Endothelial cell of umbilical vein (primary cell): Measurements from ENCODE around the gene GLDN. TPM values are rescaled to one million over a fixed set of nuclear protein-coding genes. Genes with fewer than 3 reads are reported as not detected.

Experiments used
- BruUV-seq: library from RNA; stranded (reverse); fragments of 400-500 nt; replicated peaks from 2 replicates; lab custom pipeline; 2021; lab: Mats Ljungman, UMichigan
- CTCF ChIA-PET: fragments of 300-600, 350-600 bp; sonication (Branson Sonifier 250); formaldehyde crosslinking; loops from one replicate; lab custom pipeline; 2021; ENCODE audit warnings: antibody characterized with exemption, inconsistent platforms; lab: Charles Lee
- POLR2A ChIA-PET: fragments of 300-600, 350-600 bp; sonication (Branson Sonifier 250); formaldehyde crosslinking; loops from one replicate; lab custom pipeline; 2021; ENCODE audit warnings: antibody characterized with exemption, inconsistent platforms; lab: Charles Lee
- DNase-seq: peaks from one replicate; pipeline ENCODE4 v3.0.0-alpha.2; 2011; ENCODE audit warnings: low read depth, low spot score
- FAIRE-seq: peaks from 2 replicates; lab custom pipeline; 2011; peaks lifted over from hg19 to GRCh38; lab: Jason Lieb, UNC
- H2AFZ ChIP-seq: 2 replicates; pipeline ENCODE4 v1.6.0; 2012; ENCODE audit warnings: low read depth, low read length, control low read depth, inconsistent platforms
- H3K27ac ChIP-seq: 2 replicates; pipeline ENCODE4 v1.5.1; 2011; ENCODE audit warnings: low read depth, mild to moderate bottlenecking, control low read depth, low read length, moderate library complexity; ENCODE audit not compliant: insufficient read depth
- H3K27me3 ChIP-seq, 2 experiments: 2 replicates each; pipeline versions ENCODE4 v1.6.0 to v1.6.1; 2011; ENCODE audit warnings: low read length in 2 of 2, mixed read lengths in 1 of 2; ENCODE audit not compliant: control insufficient read depth in 2 of 2, insufficient read depth in 2 of 2
- H3K36me3 ChIP-seq, 2 experiments: 2 replicates in 1 of 2; 3 replicates in 1 of 2; pipeline ENCODE4 v1.5.1; 2011; ENCODE audit warnings: low read length in 2 of 2, mild to moderate bottlenecking in 1 of 2, moderate library complexity in 1 of 2; ENCODE audit not compliant: control insufficient read depth in 2 of 2, insufficient read depth in 2 of 2; ENCODE audit errors: extremely low read depth in 1 of 2
- H3K4me1 ChIP-seq: 3 replicates; pipeline ENCODE4 v1.5.1; 2011; ENCODE audit warnings: mild to moderate bottlenecking, low read length; ENCODE audit not compliant: control insufficient read depth, insufficient read depth; ENCODE audit errors: extremely low read depth
- H3K4me2 ChIP-seq: 2 replicates; pipeline ENCODE4 v1.6.1; 2011; ENCODE audit warnings: low read length, control low read depth, mixed read lengths; ENCODE audit not compliant: insufficient read depth
- H3K4me3 ChIP-seq, 3 experiments: fragments of 200-600 bp in 1 of 3; sonication (generic), shearing (Covaris generic) in 1 of 3; replicated peaks in 1 of 3; 2 replicates each; pipeline ENCODE4 v1.5.1; 2011 to 2016; ENCODE audit warnings: control low read depth in 3 of 3, low read length in 3 of 3, mild to moderate bottlenecking in 2 of 3, inconsistent platforms in 1 of 3, low read depth in 1 of 3, moderate library complexity in 1 of 3; ENCODE audit not compliant: insufficient read depth in 1 of 3
- H3K79me2 ChIP-seq: 2 replicates; pipeline ENCODE4 v1.6.0; 2012; ENCODE audit warnings: low read length, inconsistent platforms; ENCODE audit not compliant: control insufficient read depth, insufficient read depth
- H3K9ac ChIP-seq: replicated peaks from 2 replicates; pipeline ENCODE3; 2011; ENCODE audit warnings: low read length, control low read depth; ENCODE audit not compliant: insufficient read depth; ENCODE audit errors: extremely low read depth
- H3K9me1 ChIP-seq: replicated peaks from 3 replicates; pipeline ENCODE4 v1.6.0; 2011; ENCODE audit warnings: mild to moderate bottlenecking, low read length; ENCODE audit not compliant: control insufficient read depth, insufficient read depth; ENCODE audit errors: extremely low read depth
- H3K9me3 ChIP-seq: replicated peaks from 2 replicates; pipeline ENCODE4 v1.5.1; 2012; ENCODE audit warnings: low read length, inconsistent platforms; ENCODE audit not compliant: control insufficient read depth, insufficient read depth
- H4K20me1 ChIP-seq: replicated peaks from 2 replicates; pipeline ENCODE3; 2011; ENCODE audit warnings: mild to moderate bottlenecking, low read length; ENCODE audit not compliant: control insufficient read depth, insufficient read depth; ENCODE audit errors: extremely low read depth
- CTCF ChIP-seq, 2 donors: IDR thresholded peaks; 1 replicate in 1 of 2; 2 replicates in 1 of 2; pipeline ENCODE4 v1.5.1; 2011; ENCODE audit warnings: low read length in 2 of 2, mild to moderate bottlenecking in 2 of 2, moderate library complexity in 2 of 2, control low read depth in 1 of 2, inconsistent platforms in 1 of 2, low read depth in 1 of 2; ENCODE audit not compliant: insufficient read depth in 1 of 2; ENCODE audit errors: extremely low read depth in 1 of 2
- FOS ChIP-seq: IDR thresholded peaks from 2 replicates; pipeline ENCODE4 v1.6.1; 2011; ENCODE audit warnings: mild to moderate bottlenecking, low read length, moderate library complexity, borderline replicate concordance; ENCODE audit not compliant: insufficient read depth
- GATA2 ChIP-seq: IDR thresholded peaks from 2 replicates; pipeline ENCODE4 v1.7.0; 2011; ENCODE audit warnings: low read depth, mild to moderate bottlenecking, moderate library complexity, mixed read lengths, low read length; ENCODE audit not compliant: insufficient read length, insufficient read depth
- JUN ChIP-seq: IDR thresholded peaks from 2 replicates; pipeline ENCODE4 v1.6.1; 2011; ENCODE audit warnings: borderline replicate concordance, low read depth; ENCODE audit not compliant: insufficient read length, insufficient read depth
- MAX ChIP-seq: IDR thresholded peaks from 2 replicates; pipeline ENCODE4 v1.6.1; 2011; ENCODE audit not compliant: insufficient read depth, insufficient read length
- MYC ChIP-seq: IDR thresholded peaks from one replicate; pipeline ENCODE4 v1.6.1; 2011; ENCODE audit warnings: mild to moderate bottlenecking, low read depth, low read length
- POLR2AphosphoS5 ChIP-seq: IDR thresholded peaks from 2 replicates; pipeline ENCODE4 v1.6.1; 2012; ENCODE audit warnings: low read depth, mild to moderate bottlenecking, control low read depth, low read length, moderate library complexity; ENCODE audit not compliant: insufficient read depth
- dilution Hi-C: fragments of 300-500 bp; cut with MboI; formaldehyde crosslinking; loops from one replicate; pipeline ENCODE4 v1.15.0; 2019; ENCODE audit warnings: low sequenced_read_pairs; ENCODE audit not compliant: extremely low pct_ligation_motif_present
- intact Hi-C: fragments of 100-400 bp; cut with micrococcal nuclease; formaldehyde crosslinking; loops from one replicate; pipeline ENCODE4 v1.10.0; 2022
- polyA plus RNA-seq, 4 experiments: library from polyadenylated mRNA; depleted of rRNA in 3 of 4; stranded (reverse) in 3 of 4; unstranded in 1 of 4; fragments of >200 nt; gene quantifications; 2 replicates each; pipeline versions ENCODE4 v1.2.1 to v1.2.3, GENCODE V29; 2011 to 2012; ENCODE audit warnings: missing spikeins in 1 of 4
- total RNA-seq: library from RNA; stranded (reverse); gene quantifications from 2 replicates; pipeline ENCODE4 v1.2.3, GENCODE V29; 2021

Gene GLDN
- total and polyA plus RNA-seq, 2 donors (not counting 3 experiments of a cell fraction or from before 2014, with no cell fraction given): not detected

GRCh38 chr15:51386486-51386885, 45.0 kb downstream of the GLDN start:
- no peak overlapping the region for H3K4me3 ChIP-seq
- dilution Hi-C loops: no loop called here
- TF ChIP-seq POLR2AphosphoS5 (no peak), FOS (no peak), MYC (no peak), MAX (no peak), GATA2 (no peak), CTCF (IDR thresholded peaks at IDR 0.05; ENCODE audit: extremely low read depth in 1 of 2, insufficient read depth in 1 of 2, low read depth in 1 of 2, low read length in 2 of 2) (no peak), JUN (no peak)
- H3K4me1 ChIP-seq: no peaks in the 10 kb centered on the region
- H3K27me3 ChIP-seq: peaks cover 28 to 42% of the 10 kb centered on the region in 2 experiments
- DNase-seq (no peak), FAIRE-seq (no peak)
- no peak overlapping the region for H3K4me2 ChIP-seq
- intact Hi-C loops: no loop called here
- no peaks in the 10 kb centered on the region for H3K79me2 ChIP-seq
- POLR2A ChIA-PET: no interaction called here
- CTCF ChIA-PET: interaction anchor here (1.3 to 4.5 kb wide), 2 partner anchors 15 to 105 kb away, joined by 3 to 20 read pairs; no protein-coding TSS in a partner anchor
- BruUV-seq: no TSS peak
- no peaks in the 10 kb centered on the region for H3K9me3 ChIP-seq
- H3K9ac ChIP-seq: no peak overlapping the region
- no peaks in the 10 kb centered on the region for H4K20me1 ChIP-seq
- H3K9me1 ChIP-seq: no peaks in the 10 kb centered on the region
- H3K36me3 ChIP-seq: no peaks in the 10 kb centered on the region
- no peak overlapping the region for H2AFZ ChIP-seq
- H3K27ac ChIP-seq: no peak overlapping the region
